Kidney (tissue), 14 donors: Measurements from ENCODE around the gene LIMS2. TPM values are rescaled to one million over a fixed set of nuclear protein-coding genes. Genes with fewer than 3 reads are reported as not detected.

Source experiments
- DNase-seq, 5 donors: peaks; one replicate each; pipeline ENCODE4 v3.0.0-alpha.2; 2013 to 2020
- FAIRE-seq: peaks from 2 replicates; lab custom pipeline; 2012; peaks lifted over from hg19 to GRCh38; lab: Jason Lieb, UNC
- H3K27ac ChIP-seq, 2 donors: one replicate each; pipeline ENCODE4 v1.7.0; 2013; ENCODE audit warnings: low read depth in 2 of 2, low read length in 2 of 2, inconsistent platforms in 1 of 2
- H3K27me3 ChIP-seq: one replicate; pipeline ENCODE4 v1.7.1; 2013; ENCODE audit warnings: low read length, inconsistent platforms; ENCODE audit not compliant: control insufficient read depth, insufficient read depth
- H3K36me3 ChIP-seq, 3 donors: one replicate each; pipeline versions ENCODE4 v1.7.0 to v1.7.1; 2013; ENCODE audit warnings: low read length in 3 of 3, control low read depth in 1 of 3, inconsistent platforms in 1 of 3; ENCODE audit not compliant: insufficient read depth in 3 of 3, control insufficient read depth in 2 of 3
- H3K4me1 ChIP-seq, 3 donors: one replicate each; pipeline versions ENCODE4 v1.7.0 to v1.7.1; 2013; ENCODE audit warnings: low read length in 3 of 3, inconsistent platforms in 1 of 3, low read depth in 1 of 3; ENCODE audit not compliant: control insufficient read depth in 2 of 3, insufficient read depth in 2 of 3
- H3K4me3 ChIP-seq, 3 donors: one replicate each; pipeline versions ENCODE4 v1.7.0 to v1.8.1; 2013; ENCODE audit warnings: low read length in 3 of 3, control low read depth in 1 of 3, inconsistent platforms in 1 of 3
- H3K9ac ChIP-seq, 3 donors: one replicate each; pipeline versions ENCODE4 v1.7.0 to v1.7.1; 2013; ENCODE audit warnings: low read length in 3 of 3, control low read depth in 1 of 3, inconsistent platforms in 1 of 3
- H3K9me3 ChIP-seq, 3 donors: one replicate each; pipeline versions ENCODE4 v1.7.0 to v1.7.1; 2013; ENCODE audit warnings: low read length in 3 of 3, control low read depth in 1 of 3, inconsistent platforms in 1 of 3; ENCODE audit not compliant: control insufficient read depth in 2 of 3, insufficient read depth in 1 of 3
- CTCF ChIP-seq: IDR thresholded peaks from 3 replicates; pipeline ENCODE4 v1.5.1; 2012; ENCODE audit warnings: mild to moderate bottlenecking, moderate library complexity, borderline replicate concordance; ENCODE audit not compliant: insufficient read depth; ENCODE audit errors: extremely low read depth
- intact Hi-C: fragments of 100-400 bp; cut with DNase I; formaldehyde crosslinking; loops from one replicate; pipeline ENCODE4 v1.11.1; 2022
- polyA plus RNA-seq: library from polyadenylated mRNA; stranded (reverse); fragments of 350-450 nt; fragmentation: Illumina TruSeq; extraction: RNeasy Lipid Tissue Mini Kit (QIAGEN cat#74804); gene quantifications from one replicate; pipeline ENCODE4 v1.2.3, GENCODE V29; 2014; ENCODE audit warnings: low read depth, low replicate concordance; ENCODE audit not compliant: insufficient read depth
- total RNA-seq: library from RNA; stranded (reverse); fragmentation: NEBNext Ultra II Directional; extraction: Animal tissue kit (Norgen Biotek cat#: 25700); gene quantifications from one replicate; pipeline ENCODE4 v1.2.1, GENCODE V29; 2021
- donor health status: control.
- donor health status: control.
- donor health status: control.
- donor health status: control.
- donor health status: control.
- donor health status: DM: yes; HTN: yes; CAD: no.
- donor health status: Normal renal cell carcinoma (clear cell type).

Gene LIMS2
- total and polyA plus RNA-seq, 2 donors from 2014 or later = 101 to 107 TPM

DNA sequence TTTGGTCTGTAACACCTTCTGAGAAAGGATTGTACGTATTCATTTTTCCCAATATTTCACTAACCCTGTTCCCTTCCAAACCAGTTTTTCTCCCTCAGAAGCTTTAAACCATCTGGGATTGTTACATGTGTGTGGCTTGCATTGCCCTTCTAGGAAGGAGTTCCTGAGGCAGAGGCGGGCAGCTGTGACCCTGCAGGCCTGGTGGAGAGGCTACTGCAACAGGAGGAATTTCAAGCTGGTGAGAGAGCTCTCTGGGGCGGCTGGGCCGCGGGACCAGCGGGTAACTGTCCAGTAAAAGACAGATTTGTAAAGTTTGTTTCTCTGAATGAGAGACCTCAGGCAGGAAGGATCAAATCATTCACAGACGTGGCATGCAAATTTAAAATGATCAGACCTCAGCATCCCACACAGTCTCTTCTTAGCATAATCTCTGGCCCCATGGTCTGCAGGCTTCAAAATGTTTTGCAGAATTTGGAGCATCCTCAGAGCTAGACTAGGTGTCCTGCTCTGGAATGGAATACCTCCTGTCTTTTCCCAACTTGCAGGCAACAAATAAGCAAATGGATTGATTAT is 69.6 kb downstream of the LIMS2 start:
- no peaks in the 10 kb centered on the region for H3K27me3 ChIP-seq
- H3K36me3 ChIP-seq = no peaks in the 10 kb centered on the region
- no peaks in the 10 kb centered on the region for H3K9me3 ChIP-seq
- H3K4me3 ChIP-seq = no peak overlapping the region
- H3K9ac ChIP-seq = no peak overlapping the region
- no peak overlapping the region for H3K27ac ChIP-seq
- TF ChIP-seq CTCF = no peak
- H3K4me1 ChIP-seq = peaks cover 0 to 2% (median 0%) of the 10 kb centered on the region in 3 donors
- intact Hi-C loops = no loop called here
- DNase-seq = peak in 1 of 5 donors; percentile 28
- no peak for FAIRE-seq

- no peak for TF ChIP-seq CTCF
- Histone ChIP-seq H3K4me1 (peaks cover 0 to 2% (median 0%) of the 10 kb centered on the region in 3 donors), H3K9ac (no peak overlapping the region), H3K4me3 (no peak overlapping the region), H3K9me3 (no peaks in the 10 kb centered on the region), H3K27me3 (no peaks in the 10 kb centered on the region), H3K27ac (no peak overlapping the region), H3K36me3 (no peaks in the 10 kb centered on the region)
- FAIRE-seq (no peak), DNase-seq (no peak)
- intact Hi-C loops = no loop called here
Measured at GRCh38 chr2:127604986-127605385, 70.3 kb downstream of the LIMS2 start.

- no peak for TF ChIP-seq CTCF
- Histone ChIP-seq H3K4me3 (no peak overlapping the region), H3K27ac (no peak overlapping the region), H3K36me3 (no peaks in the 10 kb centered on the region), H3K27me3 (no peaks in the 10 kb centered on the region), H3K9ac (no peak overlapping the region), H3K9me3 (no peaks in the 10 kb centered on the region), H3K4me1 (no peaks in the 10 kb centered on the region)
- FAIRE-seq = no peak
- intact Hi-C loops = no loop called here
- no peak for DNase-seq
Measured at GRCh38 chr2:127599211-127599610, 76.1 kb downstream of the LIMS2 start.

- no peak for DNase-seq
- TF ChIP-seq CTCF = no peak
- no peak for FAIRE-seq
- Histone ChIP-seq H3K27me3 (no peaks in the 10 kb centered on the region), H3K4me3 (no peak overlapping the region), H3K4me1 (no peaks in the 10 kb centered on the region), H3K36me3 (no peaks in the 10 kb centered on the region), H3K27ac (no peak overlapping the region), H3K9ac (no peak overlapping the region), H3K9me3 (no peaks in the 10 kb centered on the region)
- intact Hi-C loops = no loop called here
Measured at GRCh38 chr2:127598711-127599110, 76.6 kb downstream of the LIMS2 start.
